Keratinocyte (primary cell): Measurements from ENCODE around the gene CCR5AS.

Experiments
- EZH2 ChIP-seq: IDR thresholded peaks from one replicate; pipeline ENCODE4 v1.6.1; 2012; ENCODE audit warnings: inconsistent platforms, mild to moderate bottlenecking, low read length, moderate library complexity
- TF ChIP-seq, protein P1 (sequence below), 3 experiments: IDR thresholded peaks in 1 of 3; conservative IDR thresholded peaks in 1 of 3; optimal IDR thresholded peaks in 1 of 3; 2 replicates in 2 of 3; 3 replicates in 1 of 3; pipeline versions ENCODE3 to v1.5.1; 2011; ENCODE audit warnings: low read length in 3 of 3, mild to moderate bottlenecking in 3 of 3, moderate library complexity in 2 of 3, control low read depth in 1 of 3, inconsistent platforms in 1 of 3; ENCODE audit not compliant: insufficient read depth in 2 of 3; ENCODE audit errors: extremely low read depth in 1 of 3

- TF ChIP-seq, protein P1, sequence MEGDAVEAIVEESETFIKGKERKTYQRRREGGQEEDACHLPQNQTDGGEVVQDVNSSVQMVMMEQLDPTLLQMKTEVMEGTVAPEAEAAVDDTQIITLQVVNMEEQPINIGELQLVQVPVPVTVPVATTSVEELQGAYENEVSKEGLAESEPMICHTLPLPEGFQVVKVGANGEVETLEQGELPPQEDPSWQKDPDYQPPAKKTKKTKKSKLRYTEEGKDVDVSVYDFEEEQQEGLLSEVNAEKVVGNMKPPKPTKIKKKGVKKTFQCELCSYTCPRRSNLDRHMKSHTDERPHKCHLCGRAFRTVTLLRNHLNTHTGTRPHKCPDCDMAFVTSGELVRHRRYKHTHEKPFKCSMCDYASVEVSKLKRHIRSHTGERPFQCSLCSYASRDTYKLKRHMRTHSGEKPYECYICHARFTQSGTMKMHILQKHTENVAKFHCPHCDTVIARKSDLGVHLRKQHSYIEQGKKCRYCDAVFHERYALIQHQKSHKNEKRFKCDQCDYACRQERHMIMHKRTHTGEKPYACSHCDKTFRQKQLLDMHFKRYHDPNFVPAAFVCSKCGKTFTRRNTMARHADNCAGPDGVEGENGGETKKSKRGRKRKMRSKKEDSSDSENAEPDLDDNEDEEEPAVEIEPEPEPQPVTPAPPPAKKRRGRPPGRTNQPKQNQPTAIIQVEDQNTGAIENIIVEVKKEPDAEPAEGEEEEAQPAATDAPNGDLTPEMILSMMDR (optimal IDR thresholded peaks at IDR 0.05 in 1 of 3, IDR thresholded peaks at IDR 0.05 in 1 of 3, conservative IDR thresholded peaks at IDR 0.05 in 1 of 3; ENCODE audit: extremely low read depth in 1 of 3, insufficient read depth in 2 of 3, low read length in 3 of 3), result no peak
- TF ChIP-seq EZH2, result no peak
Measured at GRCh38 chr3:46383951-46384330, 22.9 kb downstream of the CCR5AS start.
